Lower leg skin (tissue), 3 donors: ENCODE measurements around the gene SAP30L.

Experiments used
- POLR2A ChIP-seq, 2 donors: fragments of 450-650 bp; IDR thresholded peaks; one replicate each; pipeline ENCODE4 v1.6.1; 2016 to 2017; ENCODE audit warnings: antibody characterized with exemption in 2 of 2, mild to moderate bottlenecking in 1 of 2, moderate library complexity in 1 of 2
- TF ChIP-seq, protein P1 (sequence below), 3 donors: fragments of 450-650 bp; IDR thresholded peaks; one replicate each; pipeline ENCODE4 v1.5.1; 2016; ENCODE audit warnings: antibody characterized with exemption in 3 of 3, mild to moderate bottlenecking in 3 of 3, moderate library complexity in 2 of 3

DNA sequence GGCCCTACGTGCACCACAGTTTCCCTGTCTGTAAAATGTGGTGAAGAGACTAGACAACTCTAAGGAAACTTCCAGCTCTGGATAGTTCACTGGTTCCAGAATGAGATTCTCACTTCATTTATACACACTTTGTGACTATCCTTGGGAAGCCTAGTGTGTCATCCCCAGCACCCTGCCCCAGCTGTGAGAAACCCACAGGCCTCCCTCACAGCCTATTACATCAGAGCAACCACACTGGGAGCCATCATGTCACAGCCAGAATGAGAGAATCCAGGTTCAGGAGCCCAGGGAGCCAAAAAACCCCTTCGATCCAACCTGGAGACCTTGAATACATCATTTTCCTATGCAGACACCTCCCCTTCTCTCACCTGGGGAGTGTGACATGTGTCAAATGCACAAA lies 53.2 kb downstream of the SAP30L start:
- TF ChIP-seq, protein P1, sequence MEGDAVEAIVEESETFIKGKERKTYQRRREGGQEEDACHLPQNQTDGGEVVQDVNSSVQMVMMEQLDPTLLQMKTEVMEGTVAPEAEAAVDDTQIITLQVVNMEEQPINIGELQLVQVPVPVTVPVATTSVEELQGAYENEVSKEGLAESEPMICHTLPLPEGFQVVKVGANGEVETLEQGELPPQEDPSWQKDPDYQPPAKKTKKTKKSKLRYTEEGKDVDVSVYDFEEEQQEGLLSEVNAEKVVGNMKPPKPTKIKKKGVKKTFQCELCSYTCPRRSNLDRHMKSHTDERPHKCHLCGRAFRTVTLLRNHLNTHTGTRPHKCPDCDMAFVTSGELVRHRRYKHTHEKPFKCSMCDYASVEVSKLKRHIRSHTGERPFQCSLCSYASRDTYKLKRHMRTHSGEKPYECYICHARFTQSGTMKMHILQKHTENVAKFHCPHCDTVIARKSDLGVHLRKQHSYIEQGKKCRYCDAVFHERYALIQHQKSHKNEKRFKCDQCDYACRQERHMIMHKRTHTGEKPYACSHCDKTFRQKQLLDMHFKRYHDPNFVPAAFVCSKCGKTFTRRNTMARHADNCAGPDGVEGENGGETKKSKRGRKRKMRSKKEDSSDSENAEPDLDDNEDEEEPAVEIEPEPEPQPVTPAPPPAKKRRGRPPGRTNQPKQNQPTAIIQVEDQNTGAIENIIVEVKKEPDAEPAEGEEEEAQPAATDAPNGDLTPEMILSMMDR (IDR thresholded peaks at IDR 0.05) = no peak
- TF ChIP-seq POLR2A (IDR thresholded peaks at IDR 0.05) = no peak
